GM19467 (cell line): ENCODE results near the gene COX10.
"Not testable (repeated sequence)": the region's sequence is repeated elsewhere in the genome, so short reads cannot be mapped to it uniquely, and the experiment has no call there.

Experiments used
- ATAC-seq: cut with Tn5 transposase; IDR thresholded peaks from one replicate; pipeline ENCODE4 v1.9.1; 2021; ENCODE audit warnings: mild to moderate bottlenecking, moderate library complexity; ENCODE audit not compliant: unreplicated experiment

COX10 gene

GRCh38 chr17:14118951-14119350 lies 49.6 kb downstream of the COX10 start:
- no peak for ATAC-seq

- ATAC-seq, result no peak
Measured at GRCh38 chr17:14119546-14119945, 50.2 kb downstream of the COX10 start.

- no peak for ATAC-seq
Measured at GRCh38 chr17:14121952-14122351, 52.6 kb downstream of the COX10 start.

DNA sequence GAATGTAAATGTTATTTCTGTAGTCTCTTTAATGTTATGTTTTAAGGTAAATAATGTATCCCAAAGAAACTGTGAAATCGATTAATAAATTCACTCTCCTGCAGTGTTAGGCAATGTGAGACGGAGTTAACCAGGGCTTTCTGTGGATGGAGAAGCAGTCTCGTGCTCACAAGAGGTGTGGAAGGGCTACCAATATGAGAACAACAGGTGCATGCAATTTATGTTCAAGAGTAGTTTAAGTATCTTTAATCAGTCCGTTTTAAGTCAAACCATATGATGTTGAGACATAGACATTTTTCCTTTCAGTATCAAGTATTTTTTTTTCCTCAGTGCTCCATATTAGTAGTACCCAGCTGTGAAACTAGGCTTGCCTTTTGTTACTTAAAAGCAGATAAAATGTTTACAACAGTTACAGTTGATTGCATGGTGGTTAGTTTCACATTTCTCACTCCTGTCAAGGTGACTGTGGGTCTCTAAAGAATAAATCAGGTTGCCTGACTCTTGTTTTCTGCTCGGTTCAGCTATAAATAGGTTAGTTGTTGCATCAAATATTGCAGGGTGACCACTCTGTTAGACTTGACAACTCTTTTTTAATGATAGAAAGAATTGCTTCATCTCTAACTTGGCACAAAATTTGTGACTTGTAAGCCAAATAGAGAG lies 54.4 kb downstream of the COX10 start:
- ATAC-seq, result no peak

DNA sequence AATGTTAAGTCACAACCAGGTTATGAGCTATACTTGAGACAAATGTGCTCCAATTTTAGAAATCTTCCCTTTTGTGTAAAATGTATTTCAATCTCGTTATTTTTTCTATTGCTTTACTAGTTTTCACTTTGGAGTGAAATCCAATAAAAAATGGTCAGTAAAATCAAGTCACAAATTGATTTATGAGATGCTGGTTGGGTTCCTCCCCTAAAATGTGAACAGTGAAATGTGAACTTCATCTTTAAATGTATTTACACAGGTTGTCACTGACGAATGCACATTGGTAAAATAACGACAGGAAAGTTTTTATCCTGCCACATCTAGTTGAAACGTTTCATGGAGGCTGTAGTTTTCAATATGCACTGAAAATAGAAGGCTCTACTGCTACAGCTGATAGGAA lies 55.5 kb downstream of the COX10 start:
- ATAC-seq, result no peak

DNA sequence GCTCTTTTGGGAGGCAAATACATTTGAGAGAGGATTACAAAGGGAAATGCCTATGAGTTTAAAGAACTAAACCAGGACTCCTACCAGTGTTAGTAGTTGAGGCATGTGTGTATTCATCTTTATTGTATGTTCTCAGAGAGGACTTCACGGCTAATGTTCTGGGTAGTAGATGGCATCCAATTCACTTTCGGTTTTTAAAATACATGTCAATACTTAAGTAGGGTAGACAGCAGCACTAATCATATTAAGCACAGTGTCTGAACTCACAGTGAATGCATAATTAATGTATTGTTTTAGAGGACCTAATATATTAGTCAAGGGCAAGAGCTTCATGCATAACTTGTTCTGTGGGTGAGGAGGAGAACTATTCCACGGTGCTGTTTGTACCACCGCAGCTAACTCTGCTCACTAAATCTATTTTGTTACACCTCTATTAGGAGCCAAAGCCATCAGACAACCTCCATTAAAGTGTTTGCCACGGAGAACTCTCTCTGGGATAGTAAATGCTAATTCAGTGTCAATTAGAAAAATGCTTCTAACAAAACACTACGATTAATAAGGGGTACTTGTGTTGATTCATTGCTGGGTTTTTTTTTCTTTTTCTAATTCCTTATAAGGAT lies 56.3 kb downstream of the COX10 start:
- no peak for ATAC-seq

GRCh38 chr17:14133104-14133503 lies 63.8 kb downstream of the COX10 start:
- ATAC-seq, result no peak

GRCh38 chr17:14134456-14134855 lies 65.2 kb downstream of the COX10 start:
- no peak for ATAC-seq

DNA sequence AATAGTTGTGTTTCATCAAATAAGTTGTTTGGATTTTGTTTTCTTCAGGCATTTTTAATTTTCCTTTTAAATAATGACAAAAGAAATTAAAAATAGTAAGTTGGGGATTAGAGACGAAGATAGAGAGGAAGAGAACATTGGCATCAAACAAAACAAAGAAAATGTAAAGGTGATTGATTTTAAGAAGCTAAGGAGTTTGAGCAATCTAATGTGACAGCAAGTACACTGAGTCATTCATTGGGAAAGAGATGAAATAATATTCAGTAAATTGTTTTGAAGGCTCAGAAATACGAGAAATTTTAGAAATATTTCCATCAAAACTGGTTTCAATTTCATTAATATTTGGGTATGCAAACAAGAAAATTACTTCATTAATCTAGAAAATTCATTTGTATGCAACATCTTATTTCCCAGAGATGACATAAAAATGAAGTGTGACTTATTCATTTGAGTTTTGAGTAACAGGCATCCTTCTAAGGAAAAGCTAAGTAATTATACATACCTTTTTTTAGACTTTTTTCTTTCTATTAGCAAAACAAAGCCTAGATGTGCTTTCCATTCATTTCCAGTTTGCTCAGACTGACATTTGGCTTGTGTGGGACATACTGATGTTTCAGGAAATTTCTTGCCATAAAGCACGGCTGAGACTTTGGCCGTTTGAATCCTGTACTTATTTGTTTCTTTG lies 66.7 kb downstream of the COX10 start:
- no peak for ATAC-seq

GRCh38 chr17:14138649-14139048 lies 69.3 kb downstream of the COX10 start:
- no peak for ATAC-seq

DNA sequence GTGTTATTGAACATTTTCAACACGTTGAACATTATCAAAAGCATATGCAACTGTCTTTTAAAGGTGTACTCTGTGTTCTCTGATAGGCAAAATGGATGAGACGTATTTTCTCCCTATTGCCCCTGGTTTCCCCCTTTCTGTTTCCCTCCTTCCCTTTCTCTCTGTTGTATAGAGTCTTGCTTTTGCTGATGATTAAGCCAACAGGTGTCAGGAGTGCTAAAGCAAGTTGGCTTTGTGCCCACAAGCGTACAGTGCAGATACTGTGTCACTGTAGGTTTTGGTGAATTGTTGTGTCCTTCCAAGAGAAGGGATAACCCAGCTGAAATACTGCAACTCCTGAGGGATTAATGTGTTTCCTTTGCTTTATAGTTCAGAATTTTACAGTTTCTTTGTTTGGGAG lies 74.4 kb downstream of the COX10 start:
- no peak for ATAC-seq

DNA sequence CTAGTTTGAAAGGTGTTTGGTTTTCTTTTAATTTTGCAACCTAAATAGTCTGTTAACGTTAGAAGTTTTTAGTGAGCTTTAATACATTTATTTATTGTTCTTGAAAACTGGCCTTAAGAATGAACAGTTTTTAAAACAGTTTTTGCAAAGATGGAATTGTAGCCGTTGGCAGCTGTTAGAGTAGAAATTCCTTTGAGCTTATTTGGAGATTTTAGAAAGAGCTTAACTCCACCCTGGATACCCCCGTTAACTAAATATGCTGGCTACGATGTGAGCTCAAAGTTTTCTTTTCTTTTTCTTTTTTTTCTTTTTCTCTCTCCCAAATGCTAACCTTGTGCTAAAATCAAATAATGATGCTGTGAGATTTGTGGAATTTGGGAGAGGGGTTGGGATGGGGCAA lies 75.2 kb downstream of the COX10 start:
- no peak for ATAC-seq

- no peak for ATAC-seq
Measured at GRCh38 chr17:14149751-14150150, 80.4 kb downstream of the COX10 start.

DNA sequence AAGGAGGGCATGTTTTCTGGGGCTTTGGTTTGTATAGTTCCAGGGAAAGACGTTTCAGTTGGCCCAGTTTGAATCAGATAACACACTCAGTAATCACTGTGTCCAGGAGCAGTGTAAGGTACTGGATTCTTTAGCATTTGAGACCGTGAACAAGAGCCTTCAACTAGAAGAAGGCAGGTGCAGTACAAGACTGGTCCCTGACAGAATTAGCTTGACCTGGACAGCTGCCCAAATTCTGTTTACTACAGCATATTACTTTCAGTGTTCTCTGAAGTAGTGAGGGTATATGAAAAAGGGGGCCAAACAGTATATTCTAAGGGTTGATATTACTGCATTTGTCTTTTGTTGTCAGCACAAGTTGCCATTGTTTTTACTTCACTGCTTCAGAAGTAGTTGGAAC lies 81.3 kb downstream of the COX10 start:
- no peak for ATAC-seq

- ATAC-seq, result no peak
Measured at GRCh38 chr17:14152721-14153120, 83.4 kb downstream of the COX10 start.

GRCh38 chr17:14153374-14153773 lies 84.1 kb downstream of the COX10 start:
- no peak for ATAC-seq

- ATAC-seq, result no peak
Measured at GRCh38 chr17:14156689-14157088, 87.4 kb downstream of the COX10 start.

GRCh38 chr17:14157822-14158221 lies 88.5 kb downstream of the COX10 start:
- ATAC-seq, result no peak

DNA sequence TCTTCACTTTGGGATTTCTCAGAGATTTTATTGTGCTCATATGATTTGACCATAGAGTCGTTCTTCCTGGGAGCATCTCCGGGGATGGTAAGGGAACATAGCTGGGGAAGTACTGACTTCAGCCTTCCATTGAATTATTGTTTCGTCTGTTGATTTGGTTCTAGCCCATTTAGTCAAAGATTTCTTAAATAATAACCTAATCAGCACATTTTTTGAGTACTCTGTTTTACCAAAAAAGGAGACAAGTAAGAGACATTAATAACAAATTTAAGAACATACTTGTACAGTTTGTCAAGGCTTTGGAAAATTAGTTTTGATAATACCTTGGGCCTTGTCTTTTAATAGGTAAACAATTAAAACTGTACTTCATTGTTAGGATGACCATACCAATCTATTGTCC lies 89.4 kb downstream of the COX10 start:
- no peak for ATAC-seq

DNA sequence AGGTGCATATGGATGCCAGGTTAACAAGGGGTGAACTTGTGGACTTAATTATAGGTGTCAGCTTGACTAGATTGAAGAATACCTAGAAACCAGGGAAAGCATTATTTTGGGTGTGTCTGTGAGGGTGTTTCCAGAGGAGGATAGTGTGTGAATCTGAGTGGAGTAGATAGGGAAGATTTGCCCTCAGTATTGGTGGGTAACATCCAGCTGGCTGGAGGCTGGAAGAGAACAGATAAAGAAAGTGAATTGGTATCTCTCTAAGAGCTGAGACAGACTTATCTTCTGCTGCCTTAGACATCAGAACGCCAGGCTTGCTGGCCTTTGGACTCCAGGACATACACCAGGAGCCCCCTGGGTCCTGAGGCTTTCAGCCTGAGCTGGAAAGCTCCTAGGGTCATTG lies 92.1 kb downstream of the COX10 start:
- ATAC-seq, result no peak

- ATAC-seq, result no peak
Measured at GRCh38 chr17:14165616-14166015, 96.3 kb downstream of the COX10 start.

DNA sequence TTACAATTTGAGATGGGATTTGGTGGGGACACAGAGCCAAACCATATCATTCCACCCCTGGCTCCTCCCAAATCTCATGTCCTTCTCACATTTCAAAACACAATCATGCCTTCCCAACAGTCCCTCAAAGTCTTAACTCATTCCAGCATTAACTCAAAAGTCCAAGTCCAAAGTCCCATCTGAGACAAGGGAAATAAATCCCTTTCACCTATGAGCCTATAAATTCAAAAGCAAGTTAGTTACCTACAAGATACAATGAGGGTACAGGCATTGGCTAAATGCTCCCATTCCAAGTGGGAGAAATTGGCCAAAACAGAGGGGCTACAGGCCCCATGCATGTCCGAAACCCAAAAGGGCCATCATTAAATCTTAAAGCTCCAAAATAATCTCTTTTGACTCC lies 98.5 kb downstream of the COX10 start:
- not testable (repeated sequence) for ATAC-seq
